GM21515 (cell line): ENCODE measurements around the gene ITGA11.

ENCODE experiments used
- ATAC-seq: cut with Tn5 transposase; IDR thresholded peaks from one replicate; pipeline ENCODE4 v1.9.1; 2021; ENCODE audit not compliant: unreplicated experiment

ITGA11 gene

DNA sequence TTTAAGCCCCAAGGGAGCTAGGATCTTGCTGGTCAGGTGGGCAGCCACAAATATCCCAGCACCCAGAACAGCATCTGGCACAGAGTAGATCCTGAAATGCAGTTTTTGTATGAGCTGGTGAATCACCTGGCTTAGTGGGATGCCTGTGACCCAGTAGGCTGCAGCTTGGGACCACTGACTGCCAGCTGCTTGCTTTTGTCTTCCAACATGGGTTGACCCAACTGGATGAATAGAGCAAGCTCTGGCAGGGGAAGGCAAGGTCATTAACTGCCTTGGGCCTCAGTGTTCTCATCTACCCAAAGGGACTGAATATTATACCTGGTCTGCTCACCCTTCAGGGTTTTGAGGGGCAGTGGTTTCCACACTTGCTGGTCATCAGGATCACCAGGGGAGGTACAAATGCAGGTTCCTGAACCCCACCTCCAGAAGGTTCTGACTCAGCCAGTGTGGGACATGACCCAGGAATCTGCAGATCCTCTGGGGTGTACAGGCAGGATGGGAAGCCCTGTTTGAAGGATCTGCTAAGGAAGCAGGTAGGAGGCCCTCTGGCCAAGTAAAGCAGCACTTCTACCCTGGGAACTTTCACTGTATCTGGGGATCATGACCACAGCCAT is 55.4 kb downstream of the ITGA11 start:
- ATAC-seq = no peak

- no peak for ATAC-seq
These were observed 56.2 kb downstream of the ITGA11 start for GRCh38 chr15:68375716-68376220.

GRCh38 chr15:68375191-68375631 is 56.8 kb downstream of the ITGA11 start:
- ATAC-seq = no peak

- ATAC-seq = no peak
These were observed 57.7 kb downstream of the ITGA11 start for GRCh38 chr15:68374168-68374745.

DNA sequence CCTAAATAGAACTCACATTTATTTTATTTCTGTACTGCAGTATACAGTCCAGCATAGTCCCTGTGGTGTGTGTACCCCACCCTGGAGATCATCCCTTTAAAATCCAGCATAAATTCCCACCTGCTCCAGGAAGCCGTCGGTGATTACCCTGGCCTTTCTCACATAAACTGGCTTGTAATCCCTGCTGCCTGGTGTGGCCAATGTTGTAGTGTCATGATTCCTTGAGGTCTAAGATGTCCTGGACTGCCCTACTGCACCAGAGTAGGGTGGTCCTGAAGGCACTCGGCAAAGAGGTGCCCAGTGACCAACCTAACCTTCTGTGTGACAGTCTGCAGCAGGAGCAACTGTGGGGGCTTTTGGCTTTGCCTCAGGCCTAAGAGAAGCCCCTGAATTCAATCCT is 58.9 kb downstream of the ITGA11 start:
- no peak for ATAC-seq

DNA sequence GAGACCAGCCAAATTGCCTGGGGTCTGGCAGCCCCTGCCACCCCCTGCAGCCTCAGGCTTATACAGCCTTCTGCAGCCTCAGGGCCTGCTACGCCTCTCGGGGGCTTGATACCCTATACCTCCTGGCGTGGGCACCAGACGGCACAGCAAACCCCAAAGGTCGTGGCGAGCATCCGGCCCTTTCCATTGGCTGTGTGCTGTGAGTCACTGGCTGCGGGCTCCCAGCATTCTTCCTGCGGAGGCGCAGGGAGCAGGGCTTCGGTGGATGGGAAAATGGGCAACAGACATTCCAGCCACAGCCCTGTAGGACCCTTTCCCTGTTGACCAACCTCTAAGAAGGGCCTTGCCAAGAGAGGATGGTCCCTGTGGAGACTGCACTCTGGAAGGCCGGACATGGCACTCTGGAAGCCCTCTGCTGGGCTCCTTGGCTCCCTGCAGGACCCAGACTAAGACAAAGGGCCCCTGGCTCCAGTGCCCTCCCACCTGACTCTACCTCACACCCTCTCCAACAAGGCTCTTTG is 59.6 kb downstream of the ITGA11 start:
- no peak for ATAC-seq

- no peak for ATAC-seq
These were observed 60.1 kb downstream of the ITGA11 start for GRCh38 chr15:68371851-68372250.

DNA sequence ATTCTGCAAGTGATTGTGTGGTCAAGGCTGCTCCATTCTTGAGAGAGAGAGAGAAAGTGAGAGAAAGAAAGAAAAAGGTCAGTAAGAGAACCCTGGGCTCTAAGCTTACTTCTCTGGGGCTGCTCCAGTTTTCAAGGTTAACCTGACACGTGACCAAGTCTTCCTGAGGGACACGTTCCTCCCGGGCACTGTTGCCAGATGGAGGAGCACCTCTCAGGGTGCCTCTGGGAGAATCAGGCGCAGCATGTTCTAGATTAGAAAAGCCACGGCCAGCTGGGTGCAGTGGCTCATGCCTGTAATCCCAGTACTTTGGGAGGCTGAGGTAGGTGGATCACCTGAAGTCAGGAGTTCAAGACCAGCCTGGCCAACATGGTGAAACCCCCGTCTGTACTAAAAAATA is 60.8 kb downstream of the ITGA11 start:
- ATAC-seq = no peak

- ATAC-seq = no peak
These were observed 61.2 kb downstream of the ITGA11 start for GRCh38 chr15:68370768-68371151.

DNA sequence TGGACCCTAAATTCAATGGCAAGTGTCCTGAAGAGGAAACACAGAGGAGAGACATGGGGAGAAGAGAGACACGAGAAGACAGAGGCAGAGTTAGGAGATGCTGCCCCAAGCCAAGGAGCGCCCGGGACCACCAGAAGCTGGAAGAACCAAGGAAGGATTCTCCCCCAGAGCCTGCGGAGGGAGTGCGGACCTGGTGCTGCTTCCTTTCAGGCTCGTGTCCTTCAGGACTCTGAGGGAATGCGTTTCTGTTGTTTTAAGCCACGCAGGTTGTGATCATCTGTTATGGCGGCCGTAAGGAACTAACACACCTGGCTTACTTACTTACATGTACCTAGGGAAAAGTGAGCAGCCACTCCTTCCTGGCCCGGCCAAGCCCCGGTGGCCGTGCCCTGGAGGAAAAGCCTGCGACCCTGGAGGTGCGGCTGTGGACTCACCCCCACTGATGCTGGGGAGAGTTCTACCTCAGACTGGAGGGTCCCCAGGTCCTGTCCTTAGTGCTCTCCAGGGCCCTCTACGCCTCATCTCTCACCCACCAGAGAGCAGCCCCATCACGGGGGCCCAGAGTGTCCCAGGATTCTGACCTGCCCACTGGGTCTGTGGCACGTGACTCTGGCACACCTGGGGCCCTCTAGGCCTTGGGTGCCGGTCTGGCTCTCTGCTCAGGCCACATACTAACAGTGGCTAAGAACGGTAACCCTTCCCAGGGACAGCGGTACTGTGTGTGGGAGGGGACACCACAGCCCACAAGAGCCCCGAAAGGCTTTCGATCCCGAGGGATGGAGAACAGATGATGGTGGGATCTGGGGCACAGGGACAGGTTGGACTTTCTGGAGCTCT is 61.8 kb downstream of the ITGA11 start:
- no peak for ATAC-seq

- ATAC-seq = no peak
These were observed 63.1 kb downstream of the ITGA11 start for GRCh38 chr15:68368731-68369435.

GRCh38 chr15:68367992-68368391 is 64.0 kb downstream of the ITGA11 start:
- no peak for ATAC-seq

DNA sequence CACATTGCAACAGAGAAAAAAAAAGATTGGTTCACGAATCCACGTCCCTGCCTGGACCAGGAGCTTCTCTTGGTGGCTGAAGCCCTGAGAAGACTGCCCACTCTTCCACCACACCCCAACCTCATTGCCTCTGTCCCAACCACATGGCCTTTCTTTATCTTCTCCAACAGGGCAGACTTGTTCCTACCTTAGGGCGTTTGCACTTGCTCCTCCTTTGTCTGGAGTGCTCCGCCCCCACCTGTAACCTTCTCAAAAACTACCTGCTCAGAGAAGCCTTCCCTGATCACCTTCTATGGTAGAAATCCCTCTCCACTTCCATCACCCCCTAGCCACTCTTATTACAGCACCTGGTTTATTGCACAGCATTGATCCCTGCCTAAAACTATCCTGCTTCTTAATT is 64.7 kb downstream of the ITGA11 start:
- no peak for ATAC-seq

GRCh38 chr15:68366314-68366713 is 65.6 kb downstream of the ITGA11 start:
- no peak for ATAC-seq

DNA sequence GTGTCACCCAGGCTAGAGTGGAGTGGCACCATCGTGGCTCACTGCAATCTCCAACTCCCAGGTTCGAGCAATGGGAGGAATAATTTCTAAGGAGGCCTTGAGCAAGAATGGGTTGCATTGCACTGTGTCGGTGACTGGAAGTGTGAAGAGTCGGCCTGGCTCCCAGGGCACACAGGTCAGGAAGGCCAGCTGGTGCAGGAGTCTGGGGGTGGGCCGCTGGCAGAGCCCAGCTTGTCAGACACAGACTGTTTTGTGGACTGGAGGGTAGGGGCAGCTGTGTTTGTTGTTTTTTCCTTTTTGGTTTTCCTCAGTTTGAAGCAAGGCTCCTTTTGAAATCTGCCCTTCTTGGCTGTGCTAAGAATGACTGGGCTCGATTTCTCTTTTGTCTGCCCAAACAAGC is 66.2 kb downstream of the ITGA11 start:
- no peak for ATAC-seq

- no peak for ATAC-seq
These were observed 66.7 kb downstream of the ITGA11 start for GRCh38 chr15:68365140-68365745.

DNA sequence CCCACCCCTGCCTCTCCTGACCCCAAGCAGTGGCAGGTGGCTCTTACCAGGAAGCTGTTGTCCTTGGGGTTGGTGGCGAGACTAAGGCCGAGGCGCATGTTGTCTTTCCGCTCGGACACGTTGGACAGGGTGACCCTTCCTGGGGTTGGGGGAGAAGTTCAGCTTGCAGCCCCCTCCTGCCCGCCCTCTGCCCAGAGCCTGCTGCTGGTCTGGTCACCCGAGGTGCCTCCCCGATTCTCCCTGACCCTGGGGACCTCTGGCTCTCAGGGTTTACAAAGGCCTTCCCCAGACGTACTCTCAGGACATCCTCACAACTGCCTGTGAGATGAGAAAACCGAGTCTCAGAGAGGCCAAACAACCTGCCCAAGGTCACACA is 67.3 kb downstream of the ITGA11 start:
- ATAC-seq = no peak

DNA sequence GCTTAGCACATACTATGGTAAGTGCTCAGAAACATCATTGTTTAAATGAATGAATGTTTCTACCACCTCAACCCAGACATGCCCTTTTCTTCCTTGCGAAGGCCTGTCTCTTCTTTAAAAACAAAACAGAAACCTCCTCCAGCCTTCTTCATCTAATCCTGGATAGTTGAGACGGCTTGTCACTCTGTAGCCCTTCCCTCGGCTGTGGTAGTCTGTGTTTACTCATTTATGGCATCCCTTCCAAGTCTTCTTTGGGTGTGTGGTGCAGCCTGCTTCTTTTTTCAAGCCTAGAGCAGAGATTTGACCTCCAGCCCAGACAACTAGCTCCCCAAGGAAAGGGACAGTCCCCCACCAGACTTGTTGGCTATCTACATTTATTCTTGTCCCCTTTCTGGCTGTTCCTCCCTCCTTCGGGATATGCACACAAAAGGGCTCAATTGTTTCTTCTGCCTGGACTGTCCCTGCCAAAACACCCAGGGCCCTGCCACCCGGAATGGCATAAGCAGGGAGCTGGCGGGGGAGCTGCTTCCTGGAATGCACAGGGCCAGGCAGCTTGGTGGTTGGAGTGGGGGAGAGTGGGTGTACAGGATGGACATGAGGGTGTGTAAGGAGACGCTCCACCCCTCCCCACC is 67.8 kb downstream of the ITGA11 start:
- no peak for ATAC-seq

DNA sequence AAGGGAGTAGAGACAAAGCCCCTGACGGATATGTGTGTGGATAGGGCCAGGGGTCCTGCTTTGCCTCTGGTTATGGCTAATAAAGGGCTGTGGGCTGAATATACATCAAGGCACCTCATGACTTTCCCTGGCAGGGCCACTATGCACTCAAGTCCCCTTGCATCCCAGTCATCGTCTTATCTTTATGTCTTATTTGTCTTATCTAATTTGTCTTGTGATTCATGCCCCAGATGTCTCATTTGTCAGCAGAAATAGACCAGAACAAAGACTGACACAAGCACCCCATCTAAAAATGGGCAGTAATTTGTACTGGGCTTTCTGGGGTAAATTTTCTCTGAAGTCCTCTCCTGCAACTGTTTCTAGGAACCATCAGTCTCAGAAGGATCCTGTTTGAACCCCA is 68.6 kb downstream of the ITGA11 start:
- no peak for ATAC-seq

- no peak for ATAC-seq
These were observed 69.3 kb downstream of the ITGA11 start for GRCh38 chr15:68362537-68363126.
